CD4-positive, alpha-beta T cell (primary cell): ENCODE results near the gene MMP28. TPM values are rescaled to one million over a fixed set of nuclear protein-coding genes. Genes with fewer than 3 reads are reported as not detected.

Experiments
- ATAC-seq: fragments of 200-7000 bp; cut with Tn5 transposase; one replicate; pipeline ENCODE4 v1.10.0; 2022; ENCODE audit warnings: mild to moderate bottlenecking; ENCODE audit not compliant: poor library complexity
- CTCF ChIA-PET: fragments of 350-600 bp; sonication (Branson Sonifier 250); formaldehyde crosslinking; loops from one replicate; lab custom pipeline; 2021; ENCODE audit warnings: antibody characterized with exemption, inconsistent platforms; lab: Charles Lee
- POLR2A ChIA-PET: fragments of 350-600 bp; sonication (Branson Sonifier 250); formaldehyde crosslinking; loops from one replicate; lab custom pipeline; 2021; ENCODE audit warnings: antibody characterized with exemption, inconsistent platforms; lab: Charles Lee
- DNase-seq, 14 experiments: peaks; one replicate each; pipeline ENCODE4 v3.0.0-alpha.2; 2013 to 2020; ENCODE audit warnings: mixed read lengths in 2 of 14
- H3K27ac ChIP-seq, 2 donors: one replicate each; pipeline versions ENCODE4 v1.5.1 to v1.7.0; 2013; ENCODE audit warnings: low read length in 2 of 2, low read depth in 1 of 2, mild to moderate bottlenecking in 1 of 2
- H3K27me3 ChIP-seq, 2 experiments: 1 replicate in 1 of 2; 2 replicates in 1 of 2; pipeline versions ENCODE4 v1.6.1 to v1.7.0; 2013; ENCODE audit warnings: low read length in 2 of 2, control low read depth in 1 of 2, mild to moderate bottlenecking in 1 of 2, moderate library complexity in 1 of 2; ENCODE audit not compliant: insufficient read depth in 2 of 2, control insufficient read depth in 1 of 2
- H3K36me3 ChIP-seq: one replicate; pipeline ENCODE4 v1.6.1; 2013; ENCODE audit warnings: low read length, control low read depth; ENCODE audit not compliant: insufficient read depth
- H3K4me1 ChIP-seq: one replicate; pipeline ENCODE4 v1.6.1; 2013; ENCODE audit warnings: low read length, control low read depth; ENCODE audit not compliant: insufficient read depth
- H3K4me3 ChIP-seq: one replicate; pipeline ENCODE4 v1.5.1; 2013; ENCODE audit warnings: mild to moderate bottlenecking, low read length, moderate library complexity
- H3K9me3 ChIP-seq, 2 experiments: 1 replicate in 1 of 2; 2 replicates in 1 of 2; pipeline versions ENCODE4 v1.6.1 to v1.7.0; 2013; ENCODE audit warnings: low read length in 2 of 2, mild to moderate bottlenecking in 2 of 2, control low read depth in 1 of 2, moderate library complexity in 1 of 2; ENCODE audit not compliant: control insufficient read depth in 1 of 2, insufficient read depth in 1 of 2
- H3K27ac Mint-ChIP-seq: one replicate; pipeline ENCODE4 v1.8.0; 2020; ENCODE audit warnings: mixed read lengths
- H3K27me3 Mint-ChIP-seq: one replicate; pipeline ENCODE4 v1.8.0; 2021; ENCODE audit warnings: mixed read lengths
- H3K36me3 Mint-ChIP-seq: one replicate; pipeline ENCODE4 v1.8.0; 2021; ENCODE audit warnings: low read depth, mixed read lengths
- H3K4me1 Mint-ChIP-seq: one replicate; pipeline ENCODE4 v1.8.0; 2021; ENCODE audit warnings: low read depth, mixed read lengths
- H3K4me3 Mint-ChIP-seq: one replicate; pipeline ENCODE4 v1.8.0; 2020; ENCODE audit warnings: mild to moderate bottlenecking, mixed read lengths
- H3K9me3 Mint-ChIP-seq: one replicate; pipeline ENCODE4 v1.8.0; 2020; ENCODE audit warnings: mixed read lengths
- intact Hi-C, 2 experiments: fragments of 100-400 bp; cut with DNase I in 1 of 2; cut with micrococcal nuclease in 1 of 2; formaldehyde crosslinking; loops; one replicate each; pipeline versions ENCODE4 v1.15.1 to v1.9.0; 2023 to 2025; cut with DNase I, micrococcal nuclease
- total RNA-seq, 174 experiments: library from RNA in 2 of 174; stranded (reverse) in 2 of 174; gene quantifications; one replicate each; pipeline ENCODE4 v1.2.3 and lab custom pipeline; 2021 to 2026
- TF ChIP-seq, protein P1 (sequence below): fragments of 200-600 bp; IDR thresholded peaks from one replicate; pipeline ENCODE4 v1.8.0; 2022; ENCODE audit warnings: antibody characterized with exemption, mild to moderate bottlenecking

MMP28 gene
- total RNA-seq, 2 experiments from 2014 or later = 6.7 to 9.9 TPM

DNA sequence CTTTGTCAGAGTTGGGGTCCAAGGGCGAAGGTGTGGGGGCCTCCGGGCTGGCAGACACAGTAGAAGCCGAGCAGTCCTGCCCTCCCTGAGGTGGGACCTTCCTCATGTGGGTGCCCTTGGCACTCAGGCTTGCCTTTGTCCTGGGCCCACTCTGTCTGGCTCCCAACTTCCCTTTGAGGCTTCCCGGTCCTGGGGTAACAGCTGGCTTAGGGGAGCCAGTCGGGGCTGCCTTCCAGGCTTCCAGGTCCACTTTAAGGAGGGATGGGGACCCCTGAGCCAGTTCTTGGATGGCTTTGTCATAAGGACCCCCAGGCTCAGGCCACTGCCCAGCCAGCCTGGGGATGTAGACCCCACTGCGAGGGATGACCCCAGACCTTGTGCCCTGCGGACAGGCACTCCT is 50.2 kb downstream of the MMP28 start:
- no peak overlapping the region for H3K4me3 ChIP-seq
- H3K27ac Mint-ChIP-seq = no peak overlapping the region
- H3K4me3 Mint-ChIP-seq = no peak overlapping the region
- H3K4me1 ChIP-seq = peaks cover 22% of the 10 kb centered on the region
- ChIA-PET POLR2A (interaction anchor here (0.6 kb wide), 1 partner anchor 622 kb away, joined by 3 read pairs; no protein-coding TSS in a partner anchor), CTCF (interaction anchor here (1.2 kb wide), 1 partner anchor 19 kb away, joined by 3 read pairs; no protein-coding TSS in a partner anchor)
- H3K9me3 ChIP-seq = peaks cover 0 to 19% of the 10 kb centered on the region in 2 experiments
- no peak overlapping the region for H3K27ac ChIP-seq
- intact Hi-C loops = loop anchor here (5.0 to 10.0 kb wide), 6 partner anchors 188 to 1203 kb away; partner anchors contain the start of genes SLFN12L (in 1 of the 2) and SLFN5 (in 1 of the 2)
- H3K36me3 Mint-ChIP-seq = no peaks in the 10 kb centered on the region
- no peaks in the 10 kb centered on the region for H3K36me3 ChIP-seq
- DNase-seq = no peak
- H3K9me3 Mint-ChIP-seq = no peaks in the 10 kb centered on the region
- TF ChIP-seq, protein P1, sequence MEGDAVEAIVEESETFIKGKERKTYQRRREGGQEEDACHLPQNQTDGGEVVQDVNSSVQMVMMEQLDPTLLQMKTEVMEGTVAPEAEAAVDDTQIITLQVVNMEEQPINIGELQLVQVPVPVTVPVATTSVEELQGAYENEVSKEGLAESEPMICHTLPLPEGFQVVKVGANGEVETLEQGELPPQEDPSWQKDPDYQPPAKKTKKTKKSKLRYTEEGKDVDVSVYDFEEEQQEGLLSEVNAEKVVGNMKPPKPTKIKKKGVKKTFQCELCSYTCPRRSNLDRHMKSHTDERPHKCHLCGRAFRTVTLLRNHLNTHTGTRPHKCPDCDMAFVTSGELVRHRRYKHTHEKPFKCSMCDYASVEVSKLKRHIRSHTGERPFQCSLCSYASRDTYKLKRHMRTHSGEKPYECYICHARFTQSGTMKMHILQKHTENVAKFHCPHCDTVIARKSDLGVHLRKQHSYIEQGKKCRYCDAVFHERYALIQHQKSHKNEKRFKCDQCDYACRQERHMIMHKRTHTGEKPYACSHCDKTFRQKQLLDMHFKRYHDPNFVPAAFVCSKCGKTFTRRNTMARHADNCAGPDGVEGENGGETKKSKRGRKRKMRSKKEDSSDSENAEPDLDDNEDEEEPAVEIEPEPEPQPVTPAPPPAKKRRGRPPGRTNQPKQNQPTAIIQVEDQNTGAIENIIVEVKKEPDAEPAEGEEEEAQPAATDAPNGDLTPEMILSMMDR = no peak
- H3K27me3 Mint-ChIP-seq = peaks cover 62% of the 10 kb centered on the region
- ATAC-seq = no peak
- H3K4me1 Mint-ChIP-seq = no peaks in the 10 kb centered on the region
- H3K27me3 ChIP-seq = peaks cover 44 to 53% of the 10 kb centered on the region in 2 experiments

DNA sequence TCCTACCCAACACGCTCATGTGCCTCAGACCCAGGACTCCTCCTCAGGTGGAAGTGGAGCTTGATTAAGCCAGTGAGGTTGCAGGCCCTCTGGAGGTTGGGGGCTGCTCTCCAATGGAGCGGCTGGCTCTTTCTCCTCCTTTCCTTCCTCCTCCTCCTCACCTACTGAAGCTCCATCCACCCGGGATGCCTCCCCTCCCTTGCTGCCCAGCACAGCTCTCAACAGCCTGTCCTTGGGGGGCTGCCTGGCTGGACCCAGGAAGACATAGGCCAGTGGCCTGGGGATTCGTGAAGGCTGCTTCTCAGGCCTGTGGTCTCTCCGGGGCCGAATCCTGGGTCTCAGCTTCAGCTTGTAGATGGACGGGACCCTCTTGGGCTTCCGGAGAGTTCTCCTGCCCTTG is 50.6 kb downstream of the MMP28 start:
- Mint-ChIP-seq H3K4me3 (no peak overlapping the region), H3K27ac (no peak overlapping the region), H3K36me3 (no peaks in the 10 kb centered on the region), H3K27me3 (peaks cover 59% of the 10 kb centered on the region), H3K4me1 (no peaks in the 10 kb centered on the region), H3K9me3 (no peaks in the 10 kb centered on the region)
- H3K4me3 ChIP-seq = no peak overlapping the region
- H3K36me3 ChIP-seq = no peaks in the 10 kb centered on the region
- intact Hi-C loops = loop anchor here (5.0 to 10.0 kb wide), 6 partner anchors 188 to 1203 kb away; partner anchors contain the start of genes SLFN12L (in 1 of the 2) and SLFN5 (in 1 of the 2)
- ATAC-seq (no peak), DNase-seq (no peak)
- ChIA-PET POLR2A (interaction anchor here (0.6 kb wide), 2 partner anchors 91 to 622 kb away, joined by 3 read pairs; no protein-coding TSS in a partner anchor), CTCF (interaction anchor here (1.2 kb wide), 1 partner anchor 19 kb away, joined by 3 read pairs; no protein-coding TSS in a partner anchor)
- H3K9me3 ChIP-seq = peaks cover 0 to 19% of the 10 kb centered on the region in 2 experiments
- H3K27ac ChIP-seq = no peak overlapping the region
- H3K4me1 ChIP-seq = peaks cover 19% of the 10 kb centered on the region
- H3K27me3 ChIP-seq = peaks cover 41 to 51% of the 10 kb centered on the region in 2 experiments
- TF ChIP-seq, protein P1 = no peak

GRCh38 chr17:35743626-35744328 is 51.7 kb downstream of the MMP28 start:
- no peak for ATAC-seq
- peaks cover 32 to 40% of the 10 kb centered on the region in 2 experiments for H3K27me3 ChIP-seq

More at GRCh38 chr17:35743626-35744328, 51.7 kb downstream of the MMP28 start:
- peaks cover 0 to 15% of the 10 kb centered on the region in 2 experiments for H3K9me3 ChIP-seq
- H3K36me3 Mint-ChIP-seq = no peaks in the 10 kb centered on the region
- H3K4me1 Mint-ChIP-seq = no peaks in the 10 kb centered on the region
- ChIA-PET POLR2A (no interaction called here), CTCF (interaction anchor here (1.4 kb wide), 1 partner anchor 20 kb away, joined by 4 read pairs; no protein-coding TSS in a partner anchor)
- H3K27me3 Mint-ChIP-seq = peaks cover 52% of the 10 kb centered on the region
- H3K9me3 Mint-ChIP-seq = no peaks in the 10 kb centered on the region
- TF ChIP-seq, protein P1 = no peak
- intact Hi-C loops = loop anchor here in 1 of 2 experiments (10.0 kb wide), 1 partner anchor 499 kb away; the partner anchor contains the start of gene SLFN5
- H3K36me3 ChIP-seq = no peaks in the 10 kb centered on the region
- no peak overlapping the region for H3K4me3 ChIP-seq
- H3K4me1 ChIP-seq = peaks cover 19% of the 10 kb centered on the region
- peak in 1 of 14 experiments; percentile 14 for DNase-seq
- no peak overlapping the region for H3K27ac ChIP-seq
- no peak overlapping the region for H3K27ac Mint-ChIP-seq
- no peak overlapping the region for H3K4me3 Mint-ChIP-seq
